Activated CD8-positive, alpha-beta T cell treated with anti-CD3 and anti-CD28 coated beads, Interleukin-2, amount 10 ng/mL, durations not matched to agents 7 days and 5 days (primary cell): Measurements from ENCODE around the gene OR1N1. TPM values are rescaled to one million over a fixed set of nuclear protein-coding genes. Genes with fewer than 3 reads are reported as not detected.
"Not testable (repeated sequence)": the region's sequence is repeated elsewhere in the genome, so short reads cannot be mapped to it uniquely, and the experiment has no call there.

Experiments used
- ATAC-seq: fragments of 150-1000 bp; cut with Tn5 transposase; one replicate; pipeline ENCODE4 v1.10.0; 2021; ENCODE audit warnings: moderate library complexity
- CTCF ChIA-PET: fragments of 350-600 bp; sonication (Branson Sonifier 250); formaldehyde crosslinking; loops from one replicate; lab custom pipeline; 2021; ENCODE audit warnings: antibody characterized with exemption; lab: Charles Lee
- POLR2A ChIA-PET: fragments of 350-600 bp; sonication (Branson Sonifier 250); formaldehyde crosslinking; loops from one replicate; lab custom pipeline; 2021; ENCODE audit warnings: antibody characterized with exemption; lab: Charles Lee
- DNase-seq: peaks from one replicate; pipeline ENCODE4 v3.0.0-alpha.2; 2020
- H3K27ac Mint-ChIP-seq: one replicate; pipeline ENCODE4 v1.8.0; 2021; ENCODE audit warnings: mild to moderate bottlenecking, mixed read lengths
- H3K27me3 Mint-ChIP-seq: one replicate; pipeline ENCODE4 v1.8.0; 2021; ENCODE audit warnings: low read depth, mixed read lengths
- H3K36me3 Mint-ChIP-seq: one replicate; pipeline ENCODE4 v1.8.0; 2021; ENCODE audit warnings: low read depth, mixed read lengths
- H3K4me1 Mint-ChIP-seq: one replicate; pipeline ENCODE4 v1.8.0; 2021; ENCODE audit warnings: low read depth, mixed read lengths
- H3K4me3 Mint-ChIP-seq: one replicate; pipeline ENCODE4 v1.8.0; 2021; ENCODE audit warnings: mild to moderate bottlenecking, mixed read lengths
- H3K9me3 Mint-ChIP-seq: one replicate; pipeline ENCODE4 v1.8.0; 2022; ENCODE audit warnings: mixed read lengths; ENCODE audit not compliant: insufficient read depth
- total RNA-seq, 2 experiments: library from RNA; stranded (reverse); gene quantifications; one replicate each; pipeline ENCODE4 v1.2.3, GENCODE V29; 2021

OR1N1 gene
- total RNA-seq = not detected

GRCh38 chr9:122527193-122527592, at the start of gene OR1N1:
TSS of gene OR1N1 (minus strand) at chr9:122527293. CDS start at chr9:122527293, 0 bp downstream.
- no peak within 1 kb of the TSS for H3K4me3 Mint-ChIP-seq
- ChIA-PET POLR2A (no interaction called here), CTCF (no interaction called here)
- DNase-seq = no peak
- no peaks in the 10 kb centered on the region for H3K36me3 Mint-ChIP-seq
- no peak within 1 kb of the TSS for H3K27ac Mint-ChIP-seq
- no peak for ATAC-seq
- no peaks in the 10 kb centered on the region for H3K4me1 Mint-ChIP-seq
- no peaks in the 10 kb centered on the region for H3K9me3 Mint-ChIP-seq
- peaks cover 10% of the 10 kb centered on the region for H3K27me3 Mint-ChIP-seq

- POLR2A ChIA-PET = no interaction called here
- Mint-ChIP-seq H3K4me1 (peaks cover 15% of the 10 kb centered on the region), H3K36me3 (no peaks in the 10 kb centered on the region), H3K4me3 (no peak overlapping the region), H3K9me3 (no peaks in the 10 kb centered on the region), H3K27me3 (no peaks in the 10 kb centered on the region), H3K27ac (no peak overlapping the region)
- ATAC-seq (peak; percentile 65), DNase-seq (no peak)
- CTCF ChIA-PET = interaction anchor here (1.2 to 1.5 kb wide), 2 partner anchors 10 kb away, joined by 3 to 6 read pairs; no protein-coding TSS in a partner anchor
Measured at GRCh38 chr9:122572456-122572855, 45.4 kb upstream of the OR1N1 start.

GRCh38 chr9:122567901-122568300, 40.8 kb upstream of the OR1N1 start:
- Mint-ChIP-seq H3K4me1 (peaks cover 18% of the 10 kb centered on the region), H3K27ac (no peak overlapping the region), H3K36me3 (no peaks in the 10 kb centered on the region), H3K4me3 (no peak overlapping the region), H3K9me3 (no peaks in the 10 kb centered on the region), H3K27me3 (no peaks in the 10 kb centered on the region)
- ChIA-PET POLR2A (no interaction called here), CTCF (interaction anchor here (1.1 kb wide), 1 partner anchor 17 kb away, joined by 3 read pairs; no protein-coding TSS in a partner anchor)
- ATAC-seq = no peak
- DNase-seq = no peak

GRCh38 chr9:122562134-122562760, 35.2 kb upstream of the OR1N1 start:
- Mint-ChIP-seq H3K9me3 (no peaks in the 10 kb centered on the region), H3K27ac (peak overlapping the region; percentile 85), H3K4me1 (peaks cover 26% of the 10 kb centered on the region), H3K4me3 (peak overlapping the region; percentile 52), H3K27me3 (peaks cover 13% of the 10 kb centered on the region), H3K36me3 (peaks cover 11% of the 10 kb centered on the region)
- CTCF ChIA-PET = interaction anchor here (2.4 kb wide), 1 partner anchor 10 kb away, joined by 6 read pairs; no protein-coding TSS in a partner anchor
- peak; percentile 70 for DNase-seq
- POLR2A ChIA-PET = no interaction called here
- peak; percentile 92 for ATAC-seq

- ChIA-PET POLR2A (no interaction called here), CTCF (interaction anchor here (2.4 kb wide), 1 partner anchor 11 kb away, joined by 6 read pairs; no protein-coding TSS in a partner anchor)
- H3K9me3 Mint-ChIP-seq = no peaks in the 10 kb centered on the region
- peaks cover 11% of the 10 kb centered on the region for H3K36me3 Mint-ChIP-seq
- H3K4me1 Mint-ChIP-seq = peaks cover 26% of the 10 kb centered on the region
- H3K27me3 Mint-ChIP-seq = peaks cover 13% of the 10 kb centered on the region
- ATAC-seq (no peak), DNase-seq (no peak)
- H3K27ac Mint-ChIP-seq = peak overlapping the region; percentile 21
- H3K4me3 Mint-ChIP-seq = no peak overlapping the region
Measured at GRCh38 chr9:122561446-122561845, 34.4 kb upstream of the OR1N1 start.

- Mint-ChIP-seq H3K9me3 (no peaks in the 10 kb centered on the region), H3K27ac (no peak within 1 kb of the TSS), H3K27me3 (peaks cover 35% of the 10 kb centered on the region), H3K4me1 (no peaks in the 10 kb centered on the region), H3K4me3 (no peak within 1 kb of the TSS), H3K36me3 (no peaks in the 10 kb centered on the region)
- ChIA-PET POLR2A (no interaction called here), CTCF (no interaction called here)
- no peak for ATAC-seq
- no peak for DNase-seq
Measured at GRCh38 chr9:122552812-122553211, 25.7 kb upstream of the OR1N1 start, which contains the start of gene OR1N2. TSS of gene OR1N2 (plus strand) at chr9:122553112. CDS start at chr9:122553212, 100 bp downstream.

GRCh38 chr9:122551371-122551770, 24.3 kb upstream of the OR1N1 start:
- H3K27me3 Mint-ChIP-seq = peaks cover 38% of the 10 kb centered on the region
- no peak overlapping the region for H3K27ac Mint-ChIP-seq
- no peak for DNase-seq
- no peak overlapping the region for H3K4me3 Mint-ChIP-seq
- CTCF ChIA-PET = no interaction called here
- H3K9me3 Mint-ChIP-seq = no peaks in the 10 kb centered on the region
- POLR2A ChIA-PET = no interaction called here
- ATAC-seq = no peak
- H3K36me3 Mint-ChIP-seq = no peaks in the 10 kb centered on the region
- H3K4me1 Mint-ChIP-seq = no peaks in the 10 kb centered on the region

- no peaks in the 10 kb centered on the region for H3K4me1 Mint-ChIP-seq
- H3K9me3 Mint-ChIP-seq = no peaks in the 10 kb centered on the region
- H3K27ac Mint-ChIP-seq = no peak overlapping the region
- no peak overlapping the region for H3K4me3 Mint-ChIP-seq
- DNase-seq (no peak), ATAC-seq (no peak)
- POLR2A ChIA-PET = no interaction called here
- CTCF ChIA-PET = no interaction called here
- H3K27me3 Mint-ChIP-seq = peaks cover 25% of the 10 kb centered on the region
- H3K36me3 Mint-ChIP-seq = no peaks in the 10 kb centered on the region
Measured at GRCh38 chr9:122546196-122546595, 19.1 kb upstream of the OR1N1 start.

- POLR2A ChIA-PET = no interaction called here
- Mint-ChIP-seq H3K27ac (no peak overlapping the region), H3K9me3 (no peaks in the 10 kb centered on the region), H3K36me3 (no peaks in the 10 kb centered on the region), H3K4me1 (no peaks in the 10 kb centered on the region), H3K27me3 (peaks cover 9% of the 10 kb centered on the region), H3K4me3 (no peak overlapping the region)
- CTCF ChIA-PET = no interaction called here
- no peak for DNase-seq
- no peak for ATAC-seq
Measured at GRCh38 chr9:122538757-122539156, 11.7 kb upstream of the OR1N1 start.

GRCh38 chr9:122537066-122537465, 10.0 kb upstream of the OR1N1 start:
- H3K36me3 Mint-ChIP-seq, DNase-seq, POLR2A ChIA-PET, ATAC-seq, H3K27me3 Mint-ChIP-seq, H3K9me3 Mint-ChIP-seq, H3K4me1 Mint-ChIP-seq, CTCF ChIA-PET, H3K4me3 Mint-ChIP-seq, H3K27ac Mint-ChIP-seq: not testable (repeated sequence)

GRCh38 chr9:122536134-122536533, 9.0 kb upstream of the OR1N1 start:
- H3K27ac Mint-ChIP-seq = no peak overlapping the region
- no peak overlapping the region for H3K4me3 Mint-ChIP-seq
- H3K9me3 Mint-ChIP-seq = no peaks in the 10 kb centered on the region
- no peak for DNase-seq
- ChIA-PET POLR2A (no interaction called here), CTCF (no interaction called here)
- ATAC-seq = no peak
- H3K4me1 Mint-ChIP-seq = no peaks in the 10 kb centered on the region
- peaks cover 3% of the 10 kb centered on the region for H3K27me3 Mint-ChIP-seq
- no peaks in the 10 kb centered on the region for H3K36me3 Mint-ChIP-seq

GRCh38 chr9:122531157-122531556, 4.1 kb upstream of the OR1N1 start:
- POLR2A ChIA-PET, H3K27ac Mint-ChIP-seq, ATAC-seq, H3K4me1 Mint-ChIP-seq, DNase-seq, H3K36me3 Mint-ChIP-seq, H3K27me3 Mint-ChIP-seq, CTCF ChIA-PET, H3K9me3 Mint-ChIP-seq, H3K4me3 Mint-ChIP-seq: not testable (repeated sequence)
